Subcutaneous adipose tissue (tissue), 4 donors: ENCODE measurements around the gene CDC42BPG. TPM values are rescaled to one million over a fixed set of nuclear protein-coding genes. Genes with fewer than 3 reads are reported as not detected.

Source experiments
- CTCF ChIP-seq: fragments of 450-650 bp; IDR thresholded peaks from one replicate; pipeline ENCODE4 v1.5.1; 2016; ENCODE audit warnings: low read depth, mild to moderate bottlenecking, control low read depth, antibody characterized with exemption, moderate library complexity
- total RNA-seq, 4 donors: library from RNA; depleted of rRNA; stranded (reverse); fragments of >200 nt; gene quantifications; one replicate each; pipeline ENCODE4 v1.1.0, GENCODE V29; 2016

CDC42BPG gene
- total RNA-seq, 4 donors from 2014 or later = 0.17 to 0.38 (median 0.22) TPM; not detected in 1

- no peak for TF ChIP-seq CTCF
Measured at GRCh38 chr11:64778473-64779298, 65.8 kb downstream of the CDC42BPG start, which contains the start of gene SF1. TSS of gene SF1 (minus strand) at chr11:64778542. CDS start at chr11:64778392, 150 bp downstream.

GRCh38 chr11:64778223-64778472 lies 66.3 kb downstream of the CDC42BPG start:
- no peak for TF ChIP-seq CTCF

GRCh38 chr11:64777449-64778222 lies 66.8 kb downstream of the CDC42BPG start:
- no peak for TF ChIP-seq CTCF

GRCh38 chr11:64776875-64777274 lies 67.6 kb downstream of the CDC42BPG start:
- TF ChIP-seq CTCF = no peak

- TF ChIP-seq CTCF = no peak
Measured at GRCh38 chr11:64776425-64776824, 68.0 kb downstream of the CDC42BPG start.

- TF ChIP-seq CTCF = no peak
Measured at GRCh38 chr11:64774144-64774543, 70.3 kb downstream of the CDC42BPG start.

Other genes with a start within 250 kb of the CDC42BPG start
- 1 to 10 TPM in 3 of 4 donors, under 1 TPM in 1; 0.16 to 7.0 (median 2.9) TPM for gene NRXN2, start 121.5 kb downstream of the CDC42BPG start, total RNA-seq
- gene RASGRP2, start 100.5 kb downstream of the CDC42BPG start, total RNA-seq = 10 to 100 TPM in 3 of 4 donors, 1 to 10 TPM in 1; 6.8 to 47.5 (median 14.6) TPM
- 10 to 100 TPM in 1 of 4 donors, 1 to 10 TPM in 2, under 1 TPM in 1; 0.51 to 63.7 (median 4.4) TPM for gene PYGM, start 84.7 kb downstream of the CDC42BPG start, total RNA-seq
- gene SF1, start 66.1 kb downstream of the CDC42BPG start, total RNA-seq = 100 to 1,000 TPM; 215 to 388 (median 273) TPM
- gene MAP4K2, start 41.4 kb downstream of the CDC42BPG start, total RNA-seq = 10 to 100 TPM in 2 of 4 donors, 1 to 10 TPM in 2; 5.9 to 14.3 (median 9.1) TPM
- 10 to 100 TPM in 3 of 4 donors, 1 to 10 TPM in 1; 8.6 to 15.8 (median 13.4) TPM for gene MEN1, start 34.1 kb downstream of the CDC42BPG start, total RNA-seq
- gene EHD1, start 34.0 kb upstream of the CDC42BPG start, total RNA-seq = 100 to 1,000 TPM in 1 of 4 donors, 10 to 100 TPM in 3; 37.2 to 108 (median 46.4) TPM
- gene ATG2A, start 72.6 kb upstream of the CDC42BPG start, total RNA-seq = 10 to 100 TPM; 12.4 to 47.7 (median 22.2) TPM
- gene PPP2R5B, start 80.0 kb upstream of the CDC42BPG start, total RNA-seq = 10 to 100 TPM in 2 of 4 donors, 1 to 10 TPM in 2; 8.8 to 19.8 (median 14.3) TPM
- gene GPHA2, start 91.2 kb upstream of the CDC42BPG start, total RNA-seq = not detected
- gene MAJIN, start 127.5 kb upstream of the CDC42BPG start, total RNA-seq = not detected
- 1 to 10 TPM in 2 of 4 donors, under 1 TPM in 1, not detected in 1; 0.68 to 1.9 (median 1.3) TPM for gene BATF2, start 152.3 kb upstream of the CDC42BPG start, total RNA-seq
- 100 to 1,000 TPM in 2 of 4 donors, 10 to 100 TPM in 2; 90.8 to 165 (median 131) TPM for gene ARL2, start 169.5 kb upstream of the CDC42BPG start, total RNA-seq
- 10 to 100 TPM; 16.0 to 39.2 (median 20.5) TPM for gene SNX15, start 182.8 kb upstream of the CDC42BPG start, total RNA-seq
- 10 to 100 TPM in 1 of 4 donors, 1 to 10 TPM in 3; 4.0 to 22.0 (median 7.0) TPM for gene SAC3D1, start 196.6 kb upstream of the CDC42BPG start, total RNA-seq
- 10 to 100 TPM in 3 of 4 donors, 1 to 10 TPM in 1; 2.9 to 26.3 (median 16.4) TPM for gene NAALADL1, start 213.9 kb upstream of the CDC42BPG start, total RNA-seq
- 1 to 10 TPM in 1 of 4 donors, under 1 TPM in 1, not detected in 2; 0.66 to 1.9 TPM for gene CDCA5, start 239.4 kb upstream of the CDC42BPG start, total RNA-seq
- 10 to 100 TPM; 24.8 to 47.8 (median 36.6) TPM for gene ZFPL1, start 239.6 kb upstream of the CDC42BPG start, total RNA-seq